H9 (cell line): ENCODE measurements around the gene THSD7A. TPM values are rescaled to one million over a fixed set of nuclear protein-coding genes. Genes with fewer than 3 reads are reported as not detected.

Source experiments
- DNase-seq: peaks from one replicate; pipeline ENCODE4 v3.0.0-alpha.2; 2017
- H2AFZ ChIP-seq: one replicate; pipeline ENCODE4 v1.6.1; 2013; ENCODE audit warnings: mild to moderate bottlenecking, low read length, control low read depth, moderate library complexity
- H2AK5ac ChIP-seq: 2 replicates; pipeline ENCODE4 v1.6.1; 2013; ENCODE audit warnings: low read length, control low read depth, mixed read lengths; ENCODE audit not compliant: insufficient read length
- H2BK120ac ChIP-seq: one replicate; pipeline ENCODE4 v1.6.1; 2013; ENCODE audit warnings: low read depth, mild to moderate bottlenecking, low read length, control low read depth, inconsistent platforms; ENCODE audit not compliant: poor library complexity, severe bottlenecking
- H2BK12ac ChIP-seq: 2 replicates; pipeline ENCODE4 v1.6.1; 2013; ENCODE audit warnings: low read length, control low read depth, mixed read lengths, low read depth; ENCODE audit not compliant: insufficient read length
- H2BK15ac ChIP-seq: 2 replicates; pipeline ENCODE4 v1.6.1; 2013; ENCODE audit warnings: low read depth, low read length, control low read depth
- H2BK20ac ChIP-seq: one replicate; pipeline ENCODE4 v1.6.1; 2013; ENCODE audit warnings: low read depth, mild to moderate bottlenecking, low read length, control low read depth, inconsistent platforms; ENCODE audit not compliant: poor library complexity, severe bottlenecking
- H2BK5ac ChIP-seq: 2 replicates; pipeline ENCODE4 v1.6.1; 2013; ENCODE audit warnings: low read length, control low read depth, mixed read lengths; ENCODE audit not compliant: insufficient read length
- H3K14ac ChIP-seq: 2 replicates; pipeline ENCODE4 v1.6.1; 2013; ENCODE audit warnings: low read length, control low read depth; ENCODE audit not compliant: insufficient read depth
- H3K18ac ChIP-seq: 2 replicates; pipeline ENCODE4 v1.6.1; 2013; ENCODE audit warnings: low read depth, mild to moderate bottlenecking, mixed read lengths, low read length, control low read depth; ENCODE audit not compliant: insufficient read length
- H3K23ac ChIP-seq: 2 replicates; pipeline ENCODE4 v1.6.1; 2013; ENCODE audit warnings: low read length, control low read depth, mixed read lengths, low read depth; ENCODE audit not compliant: insufficient read length
- H3K23me2 ChIP-seq: 2 replicates; pipeline ENCODE4 v1.6.1; 2013; ENCODE audit warnings: low read depth, mild to moderate bottlenecking, mixed read lengths, low read length, control low read depth; ENCODE audit not compliant: insufficient read length, poor library complexity, severe bottlenecking
- H3K27ac ChIP-seq: 2 replicates; pipeline ENCODE4 v1.5.1; 2013; ENCODE audit warnings: low read length, control low read depth, mixed read lengths, low read depth; ENCODE audit not compliant: insufficient read length
- H3K27me3 ChIP-seq: 2 replicates; pipeline ENCODE4 v1.6.1; 2013; ENCODE audit warnings: low read length, control low read depth, inconsistent platforms; ENCODE audit not compliant: insufficient read depth
- H3K4ac ChIP-seq: 2 replicates; pipeline ENCODE4 v1.6.1; 2013; ENCODE audit warnings: low read depth, mild to moderate bottlenecking, control low read depth, inconsistent platforms, low read length, moderate library complexity
- H3K4me1 ChIP-seq: 2 replicates; pipeline ENCODE4 v1.6.1; 2013; ENCODE audit warnings: low read length, control low read depth, inconsistent platforms; ENCODE audit not compliant: insufficient read depth
- H3K4me2 ChIP-seq: 2 replicates; pipeline ENCODE4 v1.6.1; 2013; ENCODE audit warnings: low read length, control low read depth, mixed read lengths; ENCODE audit not compliant: insufficient read length, insufficient read depth
- H3K56ac ChIP-seq: 2 replicates; pipeline ENCODE4 v1.6.1; 2013; ENCODE audit warnings: low read depth, mild to moderate bottlenecking, mixed read lengths, low read length, control low read depth; ENCODE audit not compliant: insufficient read length
- H3K79me1 ChIP-seq: 2 replicates; pipeline ENCODE4 v1.6.1; 2013; ENCODE audit warnings: low read depth, mild to moderate bottlenecking, moderate library complexity, low read length, control low read depth, inconsistent platforms; ENCODE audit not compliant: insufficient read depth, poor library complexity, severe bottlenecking
- H3K79me2 ChIP-seq: 2 replicates; pipeline ENCODE4 v1.6.1; 2013; ENCODE audit warnings: low read length, control low read depth, inconsistent platforms; ENCODE audit not compliant: insufficient read depth
- H3K9ac ChIP-seq: 2 replicates; pipeline ENCODE4 v1.6.1; 2013; ENCODE audit warnings: low read length, control low read depth, mixed read lengths; ENCODE audit not compliant: insufficient read length; ENCODE audit errors: extremely low read depth
- H3K9me3 ChIP-seq: one replicate; pipeline ENCODE4 v1.6.1; 2013; ENCODE audit warnings: low read depth, low read length, inconsistent platforms; ENCODE audit not compliant: control insufficient read depth
- H3T11ph ChIP-seq: one replicate; pipeline ENCODE4 v1.6.1; 2013; ENCODE audit warnings: mild to moderate bottlenecking, low read length, control low read depth, inconsistent platforms
- H4K20me1 ChIP-seq: one replicate; pipeline ENCODE4 v1.6.1; 2013; ENCODE audit not compliant: control insufficient read depth, insufficient read length, insufficient read depth
- H4K5ac ChIP-seq: 2 replicates; pipeline ENCODE4 v1.6.1; 2013; ENCODE audit warnings: low read depth, mild to moderate bottlenecking, mixed read lengths, low read length, control low read depth; ENCODE audit not compliant: insufficient read length
- H4K8ac ChIP-seq: replicated peaks from 2 replicates; pipeline ENCODE4 v1.6.1; 2013; ENCODE audit warnings: low read length, control low read depth, mixed read lengths, low read depth; ENCODE audit not compliant: insufficient read length
- H4K91ac ChIP-seq: 2 replicates; pipeline ENCODE4 v1.6.1; 2013; ENCODE audit warnings: low read depth, mild to moderate bottlenecking, moderate library complexity, mixed read lengths, low read length, control low read depth; ENCODE audit not compliant: insufficient read length
- H3K27ac Mint-ChIP-seq, 3 experiments: 2 replicates in 2 of 3; 3 replicates in 1 of 3; pipeline ENCODE4 v1.8.0; 2020 to 2021; ENCODE audit warnings: mixed read lengths in 3 of 3, mild to moderate bottlenecking in 1 of 3, moderate library complexity in 1 of 3
- H3K27me3 Mint-ChIP-seq: 2 replicates; pipeline ENCODE4 v1.8.0; 2021; ENCODE audit warnings: low read depth, mild to moderate bottlenecking, moderate library complexity, mixed read lengths
- H3K36me3 Mint-ChIP-seq, 3 experiments: 2 replicates in 2 of 3; 3 replicates in 1 of 3; pipeline ENCODE4 v1.8.0; 2020 to 2021; ENCODE audit warnings: low read depth in 3 of 3, mixed read lengths in 3 of 3; ENCODE audit not compliant: insufficient read depth in 1 of 3
- H3K4me1 Mint-ChIP-seq, 2 experiments: 2 replicates each; pipeline ENCODE4 v1.8.0; 2020; ENCODE audit warnings: mixed read lengths in 2 of 2
- H3K4me3 Mint-ChIP-seq, 2 experiments: 2 replicates in 1 of 2; 3 replicates in 1 of 2; pipeline ENCODE4 v1.8.0; 2020 to 2021; ENCODE audit warnings: mild to moderate bottlenecking in 2 of 2, mixed read lengths in 2 of 2, moderate library complexity in 1 of 2
- H3K9me3 Mint-ChIP-seq, 2 experiments: 2 replicates in 1 of 2; 3 replicates in 1 of 2; pipeline ENCODE4 v1.8.0; 2020; ENCODE audit warnings: mild to moderate bottlenecking in 2 of 2, mixed read lengths in 2 of 2, moderate library complexity in 1 of 2
- CTCF ChIP-seq: fragments of 200-600 bp; sonication (generic); conservative IDR thresholded peaks from 3 replicates; pipeline ENCODE4 v1.8.0; 2021; ENCODE audit warnings: antibody characterized with exemption, mild to moderate bottlenecking
- WGBS: extraction: QIAGEN DNeasy Blood & Tissue Kit; methylation state at CpG from one replicate; pipeline ENCODE4 v1.1.7; 2013; ENCODE audit warnings: missing lambda C conversion rate, low lambda C conversion rate, mixed read lengths; ENCODE audit not compliant: insufficient read length; ENCODE audit errors: extremely low coverage; 5-methylcytosine and 5-hydroxymethylcytosine counted together
- total RNA-seq: library from RNA; stranded (reverse); gene quantifications from 2 replicates; pipeline ENCODE4 v1.2.1, GENCODE V29; 2021

The THSD7A gene
- total RNA-seq, 1 experiment from 2014 or later: 0.42 TPM

DNA sequence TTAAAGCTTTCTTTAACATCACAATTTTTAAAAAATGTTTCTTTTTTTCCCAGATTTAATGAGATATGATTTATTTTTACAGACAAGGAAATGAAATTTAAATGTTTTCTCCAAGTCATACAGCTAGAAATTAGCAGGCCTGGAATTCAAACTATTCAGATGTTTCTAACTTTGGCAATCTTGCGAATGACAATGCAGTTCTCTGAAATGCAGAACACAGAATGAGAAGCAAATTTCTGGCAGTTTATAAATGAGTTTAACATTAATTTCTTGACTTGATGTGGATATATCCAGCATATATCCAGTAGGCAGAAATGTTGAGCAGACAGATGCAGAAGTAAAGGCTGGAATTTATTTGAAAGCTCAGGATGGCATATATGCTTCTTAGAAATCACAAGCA is 227.5 kb downstream of the THSD7A start:
- H4K91ac ChIP-seq: no peak overlapping the region
- no peaks in the 10 kb centered on the region for H3K27me3 ChIP-seq
- no peak overlapping the region for H2AFZ ChIP-seq
- H3K9ac ChIP-seq: no peak overlapping the region
- no peak overlapping the region for H4K8ac ChIP-seq
- peaks cover 5% of the 10 kb centered on the region; the same call in 1 of the 2 replicates for H3K4me1 ChIP-seq
- H3K79me2 ChIP-seq: no peaks in the 10 kb centered on the region
- no peaks in the 10 kb centered on the region for H3K23me2 ChIP-seq
- H3K4me1 Mint-ChIP-seq: peaks cover 15 to 17% of the 10 kb centered on the region in 2 experiments
- H3K4ac ChIP-seq: no peak overlapping the region
- no peaks in the 10 kb centered on the region for H3K9me3 ChIP-seq
- H4K20me1 ChIP-seq: no peaks in the 10 kb centered on the region
- no peak overlapping the region for H2AK5ac ChIP-seq
- H3K79me1 ChIP-seq: no peaks in the 10 kb centered on the region
- H2BK15ac ChIP-seq: no peak overlapping the region
- no peak overlapping the region for H3K23ac ChIP-seq
- no peak for DNase-seq
- no peak overlapping the region for H2BK12ac ChIP-seq
- H4K5ac ChIP-seq: no peak overlapping the region
- H3K18ac ChIP-seq: no peak overlapping the region
- no peaks in the 10 kb centered on the region for H3K27me3 Mint-ChIP-seq
- H3K36me3 Mint-ChIP-seq: peaks cover 0 to 5% (median 0%) of the 10 kb centered on the region in 3 experiments; a peak in 3 of 7 replicates
- no peak overlapping the region for H3K56ac ChIP-seq
- no peak overlapping the region for H3K14ac ChIP-seq
- peaks cover 0 to 4% of the 10 kb centered on the region in 2 experiments; a peak in 4 of 5 replicates for H3K9me3 Mint-ChIP-seq
- no peak overlapping the region for H2BK120ac ChIP-seq
- 0 out of 7 replicates have a peak overlapping the region, but pooled peaks of 1 of the 3 experiments have one; percentile 35 for H3K27ac Mint-ChIP-seq
- no peak overlapping the region for H3K4me3 Mint-ChIP-seq
- TF ChIP-seq CTCF: no peak
- no peak overlapping the region for H2BK20ac ChIP-seq
- no CpG with 5 or more reads among the region's 1 CpG for WGBS
- H3K27ac ChIP-seq: no peak overlapping the region
- H3K4me2 ChIP-seq: no peak overlapping the region
- no peak overlapping the region for H3T11ph ChIP-seq
- no peak overlapping the region for H2BK5ac ChIP-seq
